Limb (tissue), 2 donors: ENCODE measurements around the gene ASZ1.

ENCODE experiments used
- DNase-seq, 2 donors: peaks; one replicate each; pipeline ENCODE4 v3.0.0-alpha.2; 2016; ENCODE audit errors: extremely low spot score in 2 of 2

The ASZ1 gene

DNA sequence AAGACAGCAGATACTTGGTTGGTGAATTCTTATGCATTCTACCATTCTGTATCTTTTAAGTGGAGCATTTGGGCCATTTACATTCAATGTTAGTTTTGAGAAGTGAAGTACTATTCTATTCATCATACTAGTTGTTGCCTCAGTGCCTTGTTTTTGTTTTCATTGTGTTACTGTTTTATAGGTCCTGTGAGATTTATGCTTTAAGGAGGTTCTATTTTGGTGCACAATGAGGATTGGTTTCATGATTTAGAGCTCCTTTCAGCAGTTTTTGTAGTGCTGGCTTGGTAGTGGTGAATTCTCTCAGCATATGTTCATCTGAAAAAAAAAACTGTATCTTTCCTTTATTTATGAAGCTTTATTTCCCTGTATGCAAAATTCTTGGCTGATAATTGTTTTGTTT is 81.1 kb downstream of the ASZ1 start:
- DNase-seq = no peak

DNA sequence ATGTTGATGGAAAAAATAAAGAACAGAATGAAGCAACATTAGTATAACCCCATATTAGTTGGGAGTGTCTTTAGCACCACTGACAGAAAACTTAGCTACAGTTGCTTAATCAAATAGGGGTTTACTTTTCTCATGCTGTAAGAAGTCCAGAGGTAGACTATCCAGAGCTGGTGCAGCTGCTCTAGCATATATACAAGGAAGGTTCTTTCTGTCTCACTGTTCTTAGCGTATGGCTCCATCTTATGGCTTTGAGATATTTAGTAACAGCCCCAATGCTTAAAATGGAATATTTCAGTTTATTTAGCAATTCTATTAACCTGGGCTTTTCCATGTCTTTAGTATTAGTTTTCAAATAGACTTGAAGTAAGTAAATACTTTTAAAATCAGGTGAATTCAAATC is 89.3 kb downstream of the ASZ1 start:
- no peak for DNase-seq

DNA sequence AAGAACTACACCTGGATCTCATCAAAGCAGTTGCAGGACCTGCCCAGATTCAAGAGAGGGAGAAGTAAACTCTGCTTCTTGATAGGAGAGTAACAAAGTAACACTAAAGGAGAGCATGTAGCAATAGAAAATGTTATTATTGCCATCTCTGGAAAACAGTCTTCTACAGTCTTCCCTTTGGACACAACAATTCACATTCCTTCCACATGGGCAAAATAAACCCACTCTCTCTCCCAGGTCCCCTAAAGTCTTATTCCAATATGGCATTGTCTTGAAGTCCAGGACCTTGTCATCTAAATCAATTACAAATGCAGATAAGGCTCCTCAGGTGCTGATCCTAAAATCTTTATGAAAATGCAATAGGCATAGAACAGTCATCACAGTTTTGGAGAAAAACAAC is 94.1 kb downstream of the ASZ1 start:
- no peak for DNase-seq

- DNase-seq = no peak
These were observed 95.3 kb downstream of the ASZ1 start for GRCh38 chr7:117332031-117332430.

DNA sequence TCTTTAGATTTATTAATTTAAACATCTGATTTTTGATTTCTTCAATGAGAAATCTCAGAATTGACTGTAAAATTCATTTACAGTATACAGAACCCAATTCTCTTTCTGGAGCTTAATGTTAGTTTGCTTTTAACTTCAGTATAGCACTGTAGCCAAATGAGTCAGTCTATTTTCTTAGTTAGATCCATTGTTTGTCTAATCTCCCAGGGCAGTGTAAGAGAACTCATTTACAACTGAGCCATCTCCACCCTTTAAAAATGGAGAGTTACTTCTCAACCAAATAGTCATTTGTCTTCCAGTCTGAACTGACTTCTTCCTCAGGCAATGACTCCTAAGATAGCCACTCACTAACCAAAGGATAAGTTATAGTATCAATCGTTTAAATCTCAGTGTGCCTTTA is 101.5 kb downstream of the ASZ1 start:
- DNase-seq = no peak

GRCh38 chr7:117324960-117325359 is 102.3 kb downstream of the ASZ1 start:
- DNase-seq = no peak

GRCh38 chr7:117323851-117324711 is 103.2 kb downstream of the ASZ1 start:
- peak; percentile 33 to 66 for DNase-seq

DNA sequence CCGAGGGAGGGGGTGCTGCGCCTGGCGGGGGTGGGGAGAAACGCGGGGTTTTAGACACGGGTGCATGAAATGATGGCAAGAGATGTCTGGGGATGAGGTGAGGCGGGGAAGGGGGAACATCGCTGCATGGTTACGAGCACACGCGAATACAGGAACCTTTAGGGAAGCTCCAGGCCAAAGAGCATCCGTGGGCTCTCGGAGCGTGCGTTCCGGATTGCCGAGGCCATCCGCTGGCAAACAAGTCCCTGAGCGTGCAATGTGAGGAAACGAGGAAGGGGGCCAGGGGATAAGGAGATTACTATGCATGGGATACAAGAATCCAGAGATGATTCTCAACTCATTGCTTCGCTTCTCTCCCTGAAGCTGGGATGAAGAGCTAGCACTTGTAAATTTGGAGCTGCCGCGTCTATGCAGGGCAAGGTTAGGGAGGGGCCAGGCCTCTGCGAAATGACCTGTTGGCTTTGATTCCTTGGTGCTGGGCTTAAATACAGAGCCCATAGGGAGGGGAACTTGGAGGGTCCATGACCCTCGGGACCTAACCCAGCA is 103.9 kb downstream of the ASZ1 start:
- peak in 1 of 2 donors; percentile 46 for DNase-seq

DNA sequence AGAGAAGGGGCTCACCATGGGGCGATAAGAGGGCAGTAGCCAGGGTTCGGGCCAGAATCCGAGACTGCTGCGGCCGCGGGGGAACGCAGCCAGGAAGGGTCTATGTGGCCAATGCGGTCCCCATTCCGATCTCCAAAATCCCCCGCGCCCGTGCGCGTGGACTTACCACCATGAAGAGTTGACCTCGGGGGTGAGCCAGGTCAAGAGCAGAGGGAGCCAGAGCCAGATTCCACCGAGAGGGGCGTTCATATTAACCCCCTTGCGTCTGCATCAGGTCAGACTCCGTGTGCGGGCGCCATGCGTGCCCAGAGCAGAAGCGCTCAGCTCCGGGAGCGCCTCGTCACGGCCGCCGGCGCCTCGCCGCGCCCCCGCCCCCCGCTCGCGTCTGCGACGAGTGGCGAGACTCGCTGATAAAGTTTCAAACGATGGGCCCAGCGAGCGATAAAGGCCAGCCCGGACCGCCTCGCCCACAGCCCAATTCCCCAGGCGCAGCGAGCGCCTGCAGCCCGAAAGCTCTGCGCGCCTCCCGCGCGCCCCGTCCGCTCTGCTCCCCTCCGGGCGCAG is 104.5 kb downstream of the ASZ1 start, which contains the start of gene WNT2:
Gene WNT2 (minus strand): TSS at position 318 of the 564 bp plus-strand sequence. CDS start 69 bp downstream, at position 249.
- DNase-seq = peak in 1 of 2 donors; percentile 51

- DNase-seq = no peak
These were observed 106.8 kb downstream of the ASZ1 start for GRCh38 chr7:117320523-117320922.

DNA sequence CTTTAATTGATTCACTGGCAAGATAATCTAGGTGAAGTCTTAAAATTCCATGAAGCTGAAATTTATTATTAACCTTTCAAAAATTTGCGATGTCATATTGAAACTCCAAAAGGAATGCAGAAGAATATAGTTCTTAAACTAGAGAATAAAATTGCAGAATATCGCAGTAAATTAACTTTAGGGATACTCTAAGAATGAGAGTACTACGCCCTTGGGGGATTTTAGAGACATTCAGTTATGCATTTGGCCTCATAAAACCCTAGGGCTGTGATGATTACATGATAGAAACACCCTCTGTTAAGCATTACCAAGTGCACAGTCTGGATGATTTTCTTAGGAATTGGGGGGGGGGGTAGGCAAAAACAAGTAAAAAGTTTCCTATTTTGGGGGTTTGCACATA is 108.1 kb downstream of the ASZ1 start:
- no peak for DNase-seq

DNA sequence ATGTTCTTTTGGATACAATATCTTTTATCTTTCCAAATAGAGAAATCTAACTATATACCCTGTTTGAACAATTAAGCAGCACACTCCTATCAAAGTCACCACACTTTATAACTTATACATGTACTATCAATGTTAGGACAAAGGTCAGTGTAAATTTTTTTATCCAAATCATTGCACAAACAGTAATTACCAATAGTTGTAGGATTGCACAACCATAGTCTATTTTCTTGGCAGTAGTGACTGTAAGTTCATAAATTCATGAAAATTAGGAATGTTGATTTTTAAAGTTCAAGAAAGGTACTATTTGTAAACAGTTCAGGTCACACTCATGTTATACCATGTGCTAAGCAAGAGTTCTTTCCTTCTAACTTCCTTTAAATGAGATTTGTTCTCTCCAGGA is 113.7 kb downstream of the ASZ1 start:
- DNase-seq = no peak
